Fibroblast of upper back skin (primary cell): ENCODE results near the gene CCR4.
"Not testable (repeated sequence)": the region's sequence is repeated elsewhere in the genome, so short reads cannot be mapped to it uniquely, and the experiment has no call there.

Experiments used
- DNase-seq: peaks from one replicate; pipeline ENCODE4 v3.0.0-alpha.2; 2013

The CCR4 gene

GRCh38 chr3:32951410-32951811 is at the start of gene CCR4:
TSS of gene CCR4 (plus strand) at chr3:32951644. CDS start at chr3:32953423, 1,779 bp downstream.
- DNase-seq, result no peak

- DNase-seq, result not testable (repeated sequence)
Measured at GRCh38 chr3:32902887-32903371, 48.5 kb upstream of the CCR4 start.

GRCh38 chr3:32903953-32904352 is 47.5 kb upstream of the CCR4 start:
- DNase-seq, result no peak

DNA sequence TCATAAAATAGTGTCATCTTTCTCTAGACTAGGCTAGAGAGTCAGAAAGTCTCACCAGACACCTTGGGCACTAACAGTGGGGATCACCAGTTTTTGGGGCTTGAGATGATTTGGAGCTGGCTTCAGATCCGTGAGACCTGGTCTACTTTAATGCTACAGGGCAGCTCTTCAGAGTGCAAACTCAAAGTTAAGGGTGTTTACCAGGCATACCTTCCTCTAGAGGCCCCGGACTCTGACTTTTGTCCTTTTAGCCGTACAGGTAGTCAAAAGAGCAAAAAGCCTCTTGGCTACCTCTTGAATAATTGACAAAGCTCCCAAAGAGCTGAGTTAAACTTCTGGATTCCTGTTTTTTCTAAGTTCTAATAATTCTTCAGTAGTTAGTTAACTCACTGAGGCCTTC is 41.4 kb upstream of the CCR4 start:
- no peak for DNase-seq

DNA sequence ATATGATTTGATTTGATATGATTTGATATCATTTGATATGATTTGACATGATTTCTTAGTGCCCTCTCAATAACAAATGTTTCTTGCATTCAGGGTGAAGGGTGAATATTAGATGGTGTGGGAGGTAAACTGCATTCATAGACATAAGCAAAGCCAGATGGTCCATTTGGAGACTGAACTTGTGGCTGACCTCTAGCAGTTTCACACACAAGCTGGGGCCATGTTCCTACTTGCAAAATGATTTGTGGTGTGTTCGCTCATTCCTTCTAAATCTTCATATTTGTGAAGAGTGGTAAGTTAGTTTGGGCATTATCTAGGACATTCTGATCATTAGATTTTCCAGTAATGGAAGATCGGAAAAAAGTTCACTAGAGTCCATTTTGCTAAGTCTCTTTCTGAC is 40.5 kb upstream of the CCR4 start:
- peak; percentile 4 for DNase-seq

DNA sequence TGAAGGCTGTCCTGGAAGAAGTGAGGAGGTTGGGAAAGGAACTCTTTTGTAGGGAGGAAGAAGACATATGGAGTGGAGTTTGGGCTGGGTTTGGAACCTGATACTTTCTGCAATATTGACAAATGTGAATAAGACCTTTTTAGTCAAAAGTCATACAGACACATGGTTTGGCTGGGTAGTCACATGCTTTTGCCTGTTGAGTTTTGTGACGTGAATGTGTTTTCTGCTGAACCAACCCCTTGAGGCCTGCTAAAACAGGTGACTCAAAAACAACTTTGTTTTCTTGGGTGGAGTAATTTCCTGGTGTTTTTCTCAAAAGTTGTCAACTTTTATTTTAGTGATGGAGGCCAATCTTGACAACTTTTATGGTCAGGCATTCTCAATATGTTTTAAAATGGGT is 39.4 kb upstream of the CCR4 start:
- DNase-seq, result no peak

- DNase-seq, result peak; percentile 15
Measured at GRCh38 chr3:32913790-32914446, 37.5 kb upstream of the CCR4 start.

DNA sequence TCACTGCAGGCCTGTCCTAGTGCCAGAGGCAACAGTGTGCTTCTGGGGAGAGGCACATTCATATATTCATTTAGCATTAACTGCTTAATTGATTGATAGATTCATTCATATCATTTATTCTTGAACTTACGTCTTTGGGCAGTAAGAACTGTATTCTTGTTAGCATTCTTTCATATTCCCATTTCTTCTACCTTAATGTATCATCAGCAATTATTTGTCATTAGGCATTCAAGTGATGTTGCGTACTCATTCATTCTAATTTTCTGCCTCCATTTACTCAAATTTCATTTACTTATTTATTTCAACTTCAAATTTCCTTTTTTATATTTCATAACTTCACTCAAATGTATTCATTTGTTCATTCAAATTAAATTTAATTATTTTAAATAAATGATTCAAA is 31.5 kb upstream of the CCR4 start:
- no peak for DNase-seq

- DNase-seq, result no peak
Measured at GRCh38 chr3:32922078-32922477, 29.4 kb upstream of the CCR4 start.

DNA sequence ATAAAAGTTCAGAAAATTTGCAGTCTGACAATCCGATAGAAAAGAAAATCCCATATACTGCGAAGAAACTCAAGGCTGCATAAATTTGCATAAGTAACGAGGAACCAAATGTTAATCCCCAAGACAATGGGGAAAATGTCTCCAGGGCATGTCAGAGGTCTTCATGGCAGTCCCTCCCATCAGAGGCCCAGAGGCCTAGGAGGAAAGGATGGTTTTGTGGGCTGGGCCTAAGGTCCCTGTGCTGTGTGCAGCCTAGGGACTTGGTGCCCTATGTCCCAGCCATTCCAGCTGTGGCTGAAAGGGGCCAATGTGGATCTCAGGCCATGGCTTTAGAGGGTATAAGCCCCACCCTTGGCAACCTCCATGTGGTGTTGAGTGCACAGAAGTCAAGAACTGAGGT is 21.3 kb upstream of the CCR4 start:
- no peak for DNase-seq

GRCh38 chr3:32931273-32931672 is 20.2 kb upstream of the CCR4 start:
- DNase-seq, result not testable (repeated sequence)

DNA sequence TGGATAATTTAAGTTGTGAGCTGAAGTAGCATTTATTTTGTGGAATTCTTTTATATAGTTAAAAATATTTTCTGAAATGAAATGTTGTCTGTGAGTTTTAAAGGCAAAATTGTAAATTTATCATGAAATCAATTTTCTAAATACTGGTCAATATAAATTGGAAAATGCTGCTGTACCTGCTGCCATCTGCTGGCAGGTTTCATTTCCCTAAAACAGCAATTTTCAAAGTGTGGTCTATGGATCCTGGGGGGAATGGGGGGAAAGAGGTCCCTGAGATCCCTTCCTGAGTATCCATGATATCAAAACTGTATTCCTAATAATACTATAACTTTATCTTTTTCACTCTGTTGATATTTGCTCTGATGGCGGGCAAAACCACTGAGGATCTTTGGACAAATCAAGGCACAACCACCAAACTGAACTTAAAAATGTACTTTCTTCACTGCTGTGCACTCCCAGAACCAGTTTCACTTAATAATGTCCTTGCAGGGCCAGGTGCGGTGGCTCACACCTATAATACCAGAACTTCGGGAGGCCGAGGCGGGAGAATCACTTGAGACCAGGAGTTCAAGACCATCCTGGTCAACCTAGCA is 17.2 kb upstream of the CCR4 start:
- peak; percentile 6 for DNase-seq

DNA sequence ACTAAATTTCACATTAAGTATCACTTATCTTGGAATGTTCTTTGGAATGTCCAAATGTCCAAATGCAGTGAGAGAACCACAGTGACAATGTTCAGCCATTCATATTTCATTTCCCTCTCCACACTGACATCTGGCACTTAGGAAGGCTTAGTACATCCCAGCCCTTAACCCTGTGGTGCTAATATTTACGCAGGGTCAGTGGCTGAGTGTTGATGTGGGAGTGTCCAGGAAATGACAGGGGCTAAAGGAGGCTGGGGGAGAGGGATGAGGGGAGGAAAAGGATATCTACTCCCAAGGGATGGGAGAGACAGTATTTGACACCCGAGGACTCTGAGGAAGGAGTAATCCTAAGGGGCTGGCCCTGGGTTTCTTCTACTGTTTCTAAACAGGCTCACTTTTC is 14.1 kb upstream of the CCR4 start:
- no peak for DNase-seq

DNA sequence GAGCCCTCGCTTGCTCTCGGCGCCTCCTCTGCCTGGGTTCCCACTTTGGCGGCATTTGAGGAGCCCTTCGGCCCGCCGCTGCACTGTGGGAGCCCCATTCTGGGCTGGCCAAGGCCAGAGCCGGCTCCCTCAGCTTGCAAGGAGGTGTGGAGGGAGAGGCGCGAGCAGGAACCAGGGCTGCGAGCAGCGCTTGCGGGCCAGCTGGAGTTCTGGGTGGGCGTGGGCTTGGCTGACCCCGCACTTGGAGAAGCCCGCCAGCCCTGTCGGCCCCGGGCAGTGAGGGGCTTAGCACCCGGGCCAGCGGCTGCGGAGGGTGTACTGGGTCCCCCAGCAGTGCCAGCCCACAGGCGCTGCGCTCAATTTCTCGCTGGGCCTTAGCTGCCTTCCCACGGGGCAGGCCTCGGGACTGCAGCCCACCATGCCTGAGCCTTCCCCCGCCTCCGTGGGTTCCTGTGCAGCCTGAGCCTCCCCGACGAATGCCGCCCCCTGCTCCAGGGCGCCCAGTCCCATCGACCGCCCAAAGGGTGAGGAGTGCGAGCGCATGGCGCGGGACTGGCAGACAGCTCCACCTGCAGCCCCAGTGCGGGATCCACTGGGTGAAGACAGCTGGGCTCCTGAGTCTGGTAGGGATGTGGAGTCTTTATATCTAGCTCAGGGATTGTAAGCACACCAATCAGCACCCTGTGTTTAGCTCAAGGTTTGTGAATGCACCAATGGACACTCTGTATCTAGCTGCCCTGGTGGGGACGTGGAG is 11.7 kb upstream of the CCR4 start:
- not testable (repeated sequence) for DNase-seq

DNA sequence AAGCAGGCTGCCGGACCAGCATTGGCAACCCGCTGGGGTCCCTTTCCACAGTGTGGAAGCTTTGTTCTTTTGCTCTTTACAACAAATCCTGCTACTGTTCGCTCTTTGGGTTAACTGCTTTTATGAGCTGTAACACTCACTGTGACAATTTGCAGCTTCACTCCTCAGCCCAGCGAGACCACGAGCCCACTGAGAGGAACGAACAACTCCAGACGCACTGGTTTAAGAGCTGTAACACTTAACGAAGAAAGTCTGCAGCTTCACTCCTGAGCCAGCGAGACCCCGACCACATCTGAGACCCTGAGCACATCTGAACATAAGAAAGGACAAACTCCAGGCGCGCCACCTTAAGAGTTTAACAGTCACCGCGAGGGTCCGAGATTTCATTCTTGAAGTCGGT is 10.7 kb upstream of the CCR4 start:
- no peak for DNase-seq

- DNase-seq, result peak; percentile 31
Measured at GRCh38 chr3:32945136-32945535, 6.3 kb upstream of the CCR4 start.

GRCh38 chr3:32945598-32945997 is 5.8 kb upstream of the CCR4 start:
- not testable (repeated sequence) for DNase-seq

- no peak for DNase-seq
Measured at GRCh38 chr3:32946973-32947788, 4.3 kb upstream of the CCR4 start.

DNA sequence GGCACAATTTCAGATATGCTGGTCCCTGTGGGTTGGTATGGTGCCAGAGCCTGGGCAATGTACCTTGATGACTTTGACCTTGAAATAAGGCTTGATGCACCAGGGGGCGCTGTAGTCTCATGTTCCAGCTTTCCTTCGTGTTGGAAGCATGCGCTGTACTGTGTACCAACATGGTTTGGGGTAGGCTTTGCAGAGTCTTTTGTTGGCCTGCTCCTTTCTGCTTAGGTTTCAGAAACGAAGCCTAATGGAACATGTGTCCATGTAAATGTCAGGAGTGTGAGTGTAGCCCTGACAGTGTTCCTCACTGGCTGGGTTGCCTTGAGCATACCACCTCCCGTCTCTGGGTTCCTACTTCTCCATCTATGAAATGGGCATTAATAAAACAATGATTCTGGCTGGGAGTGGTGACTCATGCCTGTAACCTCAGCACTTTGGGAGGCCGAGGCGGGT is 3.6 kb upstream of the CCR4 start:
- peak; percentile 78 for DNase-seq

- DNase-seq, result no peak
Measured at GRCh38 chr3:32948625-32949445, 2.6 kb upstream of the CCR4 start.

- no peak for DNase-seq
Measured at GRCh38 chr3:32950516-32950915, 928 bp upstream of the CCR4 start.
